Measurements from ENCODE around the gene ADRA1B.

The ADRA1B gene

DNA sequence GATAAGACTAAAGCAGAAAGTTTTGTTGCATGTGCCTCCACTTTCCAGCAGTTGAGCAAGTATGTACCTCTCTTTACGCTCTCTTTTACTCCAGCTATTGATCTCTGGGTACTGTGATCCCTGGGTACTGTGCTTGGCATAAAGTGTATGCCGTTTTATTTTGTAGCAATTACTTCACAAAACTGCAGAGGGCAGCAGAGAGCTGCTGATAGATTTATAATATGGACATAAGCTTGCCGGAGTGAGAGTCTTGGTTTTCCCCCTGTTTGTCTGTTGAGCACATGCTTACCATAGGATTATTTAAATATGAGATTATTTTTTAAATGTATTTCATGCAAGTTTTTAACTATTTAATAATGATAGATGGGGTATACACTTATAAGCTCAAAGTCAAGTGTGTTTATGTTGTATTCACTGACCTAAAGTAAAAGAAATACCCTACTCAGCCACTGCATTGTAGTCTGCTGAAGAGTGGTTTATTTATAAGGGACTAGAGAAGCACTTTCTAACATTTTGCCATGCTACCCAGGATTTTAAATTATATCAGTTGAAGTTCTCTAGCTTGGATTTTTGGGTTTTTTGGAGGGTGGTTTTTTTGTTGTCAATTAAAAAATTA lies 105.7 kb downstream of the ADRA1B start:
- peak; percentile 13 for DNase-seq

Measured in NCI-H226 (cell line).